Right lobe of liver (tissue), 4 donors: Measurements from ENCODE around the gene PYCARD.

Experiments used
- POLR2A ChIP-seq: fragments of 450-650 bp; IDR thresholded peaks from one replicate; pipeline ENCODE4 v1.6.1; 2017; ENCODE audit warnings: antibody characterized with exemption, mild to moderate bottlenecking
- TF ChIP-seq, protein P1 (sequence below), 4 donors: fragments of 200-600 bp in 3 of 4; fragments of 450-650 bp in 1 of 4; IDR thresholded peaks; one replicate each; pipeline versions ENCODE4 v1.5.1 to v1.8.0; 2016 to 2022; ENCODE audit warnings: antibody characterized with exemption in 4 of 4, mild to moderate bottlenecking in 2 of 4
- donor health status: DM: no; HTN: no; CAD: no.
- donor health status: DM: no; HTN: no; CAD: no.
- donor health status: DM: no; HTN: yes; CAD: no.

GRCh38 chr16:31223044-31223443, 20.5 kb upstream of the PYCARD start:
- TF ChIP-seq, protein P1, sequence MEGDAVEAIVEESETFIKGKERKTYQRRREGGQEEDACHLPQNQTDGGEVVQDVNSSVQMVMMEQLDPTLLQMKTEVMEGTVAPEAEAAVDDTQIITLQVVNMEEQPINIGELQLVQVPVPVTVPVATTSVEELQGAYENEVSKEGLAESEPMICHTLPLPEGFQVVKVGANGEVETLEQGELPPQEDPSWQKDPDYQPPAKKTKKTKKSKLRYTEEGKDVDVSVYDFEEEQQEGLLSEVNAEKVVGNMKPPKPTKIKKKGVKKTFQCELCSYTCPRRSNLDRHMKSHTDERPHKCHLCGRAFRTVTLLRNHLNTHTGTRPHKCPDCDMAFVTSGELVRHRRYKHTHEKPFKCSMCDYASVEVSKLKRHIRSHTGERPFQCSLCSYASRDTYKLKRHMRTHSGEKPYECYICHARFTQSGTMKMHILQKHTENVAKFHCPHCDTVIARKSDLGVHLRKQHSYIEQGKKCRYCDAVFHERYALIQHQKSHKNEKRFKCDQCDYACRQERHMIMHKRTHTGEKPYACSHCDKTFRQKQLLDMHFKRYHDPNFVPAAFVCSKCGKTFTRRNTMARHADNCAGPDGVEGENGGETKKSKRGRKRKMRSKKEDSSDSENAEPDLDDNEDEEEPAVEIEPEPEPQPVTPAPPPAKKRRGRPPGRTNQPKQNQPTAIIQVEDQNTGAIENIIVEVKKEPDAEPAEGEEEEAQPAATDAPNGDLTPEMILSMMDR (IDR thresholded peaks at IDR 0.05), result no peak
- TF ChIP-seq POLR2A, result no peak
